ENCODE results near the gene HSPA1A. TPM values are rescaled to one million over a fixed set of nuclear protein-coding genes. Genes with fewer than 3 reads are reported as not detected.

Gene HSPA1A
- total RNA-seq, 4 donors from 2014 or later = 158 to 362 (median 223) TPM

- no peak for DNase-seq
Measured at GRCh38 chr6:31781244-31782125, 33.9 kb upstream of the HSPA1A start.

GRCh38 chr6:31782126-31782855 lies 33.1 kb upstream of the HSPA1A start:
- intact Hi-C loops (cut with DNase I) = no loop called here
- no peak for DNase-seq
- H3K36me3 ChIP-seq = peaks cover 31 to 90% (median 45%) of the 10 kb centered on the region in 3 donors
- H3K4me1 ChIP-seq = peaks cover 1 to 5% (median 2%) of the 10 kb centered on the region in 3 donors
- H3K27me3 ChIP-seq = no peaks in the 10 kb centered on the region
- no peak overlapping the region for H3K4me3 ChIP-seq
- no peak overlapping the region for H3K27ac ChIP-seq
- no peaks in the 10 kb centered on the region for H3K9me3 ChIP-seq
- TF ChIP-seq CTCF (IDR thresholded peaks at IDR 0.05) (no peak), POLR2A (IDR thresholded peaks at IDR 0.05) (no peak)
- 80 to 100% methylated on average over 1 to 12 of the region's 32 CpGs for WGBS, 2 donors

More at GRCh38 chr6:31781244-31782125, 33.9 kb upstream of the HSPA1A start:
- Histone ChIP-seq H3K9me3 (no peaks in the 10 kb centered on the region), H3K4me3 (no peak overlapping the region), H3K36me3 (peaks cover 31 to 87% (median 45%) of the 10 kb centered on the region in 3 donors), H3K27ac (no peak overlapping the region), H3K27me3 (no peaks in the 10 kb centered on the region), H3K4me1 (peaks cover 9 to 13% (median 11%) of the 10 kb centered on the region in 3 donors)
- 100% methylated on average over 1 to 2 of the region's 23 CpGs for WGBS, 2 donors
- intact Hi-C loops (cut with DNase I) = no loop called here
- TF ChIP-seq POLR2A (IDR thresholded peaks at IDR 0.05) = no peak

- no peaks in the 10 kb centered on the region for H3K4me1 ChIP-seq
- WGBS, 2 donors = 94 to 98% methylated on average over 10 to 13 of the region's 15 CpGs
- H3K4me3 ChIP-seq = no peak overlapping the region
- H3K27me3 ChIP-seq = no peaks in the 10 kb centered on the region
- intact Hi-C loops (cut with DNase I) = no loop called here
- TF ChIP-seq CTCF (IDR thresholded peaks at IDR 0.05) = no peak
- TF ChIP-seq POLR2A (IDR thresholded peaks at IDR 0.05) = no peak
- no peaks in the 10 kb centered on the region for H3K9me3 ChIP-seq
- no peak for DNase-seq
- peaks cover 22 to 89% (median 39%) of the 10 kb centered on the region in 3 donors for H3K36me3 ChIP-seq
- H3K27ac ChIP-seq = no peak overlapping the region
Measured at GRCh38 chr6:31784098-31784925, 31.0 kb upstream of the HSPA1A start.

GRCh38 chr6:31785475-31785874 lies 29.9 kb upstream of the HSPA1A start:
- intact Hi-C loops (cut with DNase I) = no loop called here

More at GRCh38 chr6:31785475-31785874, 29.9 kb upstream of the HSPA1A start:
- no peak overlapping the region for H3K27ac ChIP-seq
- H3K27me3 ChIP-seq = no peaks in the 10 kb centered on the region
- H3K36me3 ChIP-seq = peaks cover 22 to 89% (median 27%) of the 10 kb centered on the region in 3 donors
- WGBS, 2 donors = 93 to 99% methylated on average over 7 to 9 of the region's 11 CpGs
- H3K9me3 ChIP-seq = no peaks in the 10 kb centered on the region
- DNase-seq = no peak
- TF ChIP-seq POLR2A (IDR thresholded peaks at IDR 0.05) = no peak
- no peak for TF ChIP-seq CTCF (IDR thresholded peaks at IDR 0.05)
- no peak overlapping the region for H3K4me3 ChIP-seq
- no peaks in the 10 kb centered on the region for H3K4me1 ChIP-seq

All from esophagus squamous epithelium (tissue), 5 donors.